AG09309 (cell line): Measurements from ENCODE around the gene OBP2A.

Experiments
- DNase-seq: peaks from one replicate; pipeline ENCODE4 v3.0.0-alpha.2; 2010; ENCODE audit warnings: low read depth
- H3K4me3 ChIP-seq: 2 replicates; pipeline ENCODE4 v1.5.1; 2011; ENCODE audit warnings: mild to moderate bottlenecking, low read depth, low read length, moderate library complexity; ENCODE audit not compliant: control insufficient read depth
- CTCF ChIP-seq: IDR thresholded peaks from 2 replicates; pipeline ENCODE4 v1.5.1; 2011; ENCODE audit warnings: mild to moderate bottlenecking, low read depth, low read length, inconsistent platforms; ENCODE audit not compliant: insufficient read depth, control insufficient read depth; ENCODE audit errors: missing control alignments

Gene OBP2A

DNA sequence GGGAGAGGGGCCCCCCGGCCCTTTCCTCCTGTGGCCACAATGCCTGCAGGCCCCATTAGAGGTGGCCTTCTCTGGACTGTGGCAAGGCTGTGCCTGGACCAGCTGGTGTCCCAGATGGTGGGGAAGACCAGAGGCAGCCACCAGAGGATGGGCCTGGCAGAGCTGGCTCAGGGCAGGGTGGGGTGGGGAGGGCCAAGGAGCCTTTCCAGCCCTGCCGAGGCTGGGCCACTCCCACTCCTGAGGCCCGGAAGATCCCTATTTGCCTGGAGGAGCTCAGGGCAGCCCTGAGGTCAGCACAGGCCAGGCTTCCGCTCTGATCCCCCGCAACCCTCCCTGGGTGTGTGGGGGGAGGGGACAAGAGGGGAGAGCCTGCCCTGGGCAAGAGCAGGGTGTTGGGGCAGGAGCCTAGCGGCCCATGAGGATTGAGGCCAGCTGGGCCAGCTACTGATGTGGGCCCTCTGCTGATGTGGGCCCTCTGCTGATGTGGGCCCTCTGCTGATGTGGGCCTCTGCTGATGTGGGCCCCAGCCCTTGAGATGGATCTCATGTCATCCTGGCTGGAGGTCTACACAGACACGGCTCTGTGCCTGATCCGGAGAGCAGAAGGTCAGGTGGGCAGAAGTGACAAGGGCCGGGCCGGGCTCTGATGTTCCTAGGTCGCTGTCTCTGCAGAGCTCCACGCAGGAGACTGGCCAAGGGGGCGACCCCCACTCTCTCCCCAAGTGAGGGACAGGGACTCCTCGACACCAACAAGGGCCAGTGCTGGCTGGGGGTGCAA lies 39.4 kb upstream of the OBP2A start:
- H3K4me3 ChIP-seq, result no peak overlapping the region
- DNase-seq, result no peak
- no peak for TF ChIP-seq CTCF

DNA sequence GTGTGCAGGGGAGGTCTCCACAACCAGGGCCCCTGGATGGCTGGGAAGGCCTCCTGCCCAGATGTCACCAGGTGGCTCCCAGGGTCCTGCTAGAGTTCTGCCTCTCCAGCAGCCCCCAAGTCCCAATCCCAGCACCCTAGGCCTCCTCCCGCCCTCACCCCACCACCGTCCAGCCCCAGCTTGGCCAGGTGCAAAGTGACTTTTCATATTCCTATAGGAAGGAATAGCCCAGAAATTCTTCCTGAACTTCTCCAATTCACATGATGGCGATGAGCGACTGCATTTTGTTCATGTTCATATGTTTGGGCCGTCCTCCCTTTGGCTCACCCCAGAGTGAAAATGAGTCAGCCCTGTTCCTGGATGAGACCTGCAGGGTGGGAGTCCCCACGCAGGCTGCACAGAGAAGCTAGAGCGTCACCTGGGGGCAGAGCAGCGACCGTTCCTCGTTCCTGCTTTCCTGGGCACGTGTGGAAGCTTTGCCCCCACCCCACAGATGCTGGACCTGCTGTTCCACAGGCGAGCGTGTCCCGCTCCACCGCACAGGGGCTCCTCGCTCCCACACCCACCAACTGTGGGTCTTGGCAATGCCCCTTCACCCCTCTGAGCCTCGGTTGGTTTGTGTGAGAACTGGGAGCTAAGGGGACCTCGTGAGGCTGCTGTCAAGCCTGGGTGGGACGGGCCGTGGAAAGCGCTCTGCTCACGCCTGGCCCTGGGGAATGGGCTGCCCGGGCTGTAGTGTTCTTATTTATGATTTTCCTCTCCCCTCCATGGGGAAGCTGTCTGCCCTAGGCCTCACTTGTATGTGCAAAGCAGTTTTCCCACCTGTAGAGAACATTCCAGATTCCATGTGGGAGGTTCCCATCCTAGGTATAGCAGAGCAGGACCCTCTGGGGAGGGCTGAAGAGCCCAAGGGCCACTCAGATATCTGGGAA lies 38.6 kb upstream of the OBP2A start:
- DNase-seq, result no peak
- no peak overlapping the region for H3K4me3 ChIP-seq
- no peak for TF ChIP-seq CTCF

DNA sequence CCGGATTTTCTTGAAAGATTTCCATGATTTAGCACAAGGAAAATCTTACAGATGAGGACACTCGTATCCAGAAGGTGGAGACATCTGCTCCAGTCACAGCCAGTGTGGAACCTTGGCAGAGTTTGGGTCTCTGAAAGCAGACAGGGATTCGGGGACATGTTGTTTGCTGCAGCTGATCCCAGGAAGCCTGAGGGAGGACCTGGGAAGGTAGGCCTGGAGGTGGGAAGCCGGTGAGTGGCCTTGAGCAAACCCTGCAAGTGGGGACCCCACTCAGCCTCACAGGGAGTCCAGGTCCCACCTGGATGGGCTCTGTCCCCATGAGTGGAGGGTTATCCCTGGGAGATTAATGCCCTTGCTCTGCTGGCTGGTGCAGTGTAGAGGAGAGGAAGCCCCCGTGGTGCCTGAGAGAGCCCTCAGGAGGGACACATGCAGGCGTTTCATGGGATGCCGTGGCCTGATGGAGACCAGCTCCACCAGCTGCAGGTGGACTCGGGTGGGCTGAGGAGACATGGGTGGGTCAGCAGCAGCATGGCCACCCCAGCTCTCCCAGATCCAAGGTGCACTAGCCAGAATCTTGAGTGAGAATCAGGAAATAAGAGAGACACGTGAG lies 37.6 kb upstream of the OBP2A start:
- no peak for DNase-seq
- no peak overlapping the region for H3K4me3 ChIP-seq
- TF ChIP-seq CTCF, result no peak

DNA sequence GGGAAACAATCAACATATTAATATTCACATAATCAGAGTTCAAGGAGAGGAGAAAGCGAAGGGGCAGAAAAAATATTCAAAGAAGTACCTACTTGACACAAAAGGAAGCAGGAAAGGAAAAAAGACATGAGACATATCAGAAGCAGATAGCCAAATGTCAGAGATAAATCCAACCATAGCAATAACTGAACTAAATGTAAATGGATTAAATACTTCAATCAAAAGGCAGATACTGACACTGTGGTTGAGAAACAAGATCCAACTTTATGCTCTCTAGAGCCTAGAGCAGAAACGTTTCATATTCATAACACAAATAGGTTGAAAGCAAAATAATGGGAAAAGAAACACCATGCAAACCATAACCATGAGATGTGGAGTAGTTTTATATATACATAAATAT lies 36.5 kb upstream of the OBP2A start:
- no peak overlapping the region for H3K4me3 ChIP-seq
- no peak for DNase-seq
- no peak for TF ChIP-seq CTCF

DNA sequence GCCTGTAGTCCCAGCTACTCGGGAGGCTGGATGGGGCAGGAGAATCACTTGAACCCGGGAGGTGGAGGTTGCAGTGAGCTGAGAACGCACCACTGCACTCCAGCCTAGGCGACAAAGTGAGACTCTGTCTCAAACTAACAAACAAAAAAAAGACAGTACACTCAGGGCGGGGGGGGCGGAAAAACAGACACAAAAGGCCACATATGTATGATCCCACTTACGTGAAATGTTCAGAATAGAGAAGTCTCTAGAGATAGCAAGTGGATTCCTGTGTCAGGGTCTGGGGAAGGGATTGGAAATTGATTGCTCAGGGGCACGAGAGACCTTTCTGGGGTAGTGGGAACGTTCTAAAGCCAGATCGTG lies 33.7 kb upstream of the OBP2A start:
- no peak for DNase-seq
- H3K4me3 ChIP-seq, result no peak overlapping the region
- TF ChIP-seq CTCF, result no peak

DNA sequence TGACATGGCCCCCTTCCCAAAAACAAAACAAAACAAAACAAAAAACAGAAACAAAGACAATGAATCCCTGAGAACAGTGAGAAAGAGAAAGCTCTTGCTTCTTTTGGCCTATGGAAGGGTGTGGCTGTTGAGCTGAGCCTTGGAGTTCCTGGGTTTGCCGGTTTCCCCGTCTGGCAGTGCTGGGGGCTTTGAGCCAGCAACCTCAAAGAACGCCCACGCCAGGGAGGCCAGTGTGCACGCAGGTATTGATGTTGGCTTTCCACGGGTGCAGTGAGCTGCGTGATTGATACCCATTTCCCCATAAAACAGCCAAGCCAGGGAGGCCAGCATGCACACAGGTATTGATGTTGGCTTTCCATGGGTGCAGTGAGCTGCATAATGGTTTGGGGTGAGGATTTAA lies 33.0 kb upstream of the OBP2A start:
- no peak for DNase-seq
- no peak for TF ChIP-seq CTCF

More for the DNA sequence above, 33.0 kb upstream of the OBP2A start:
- no peak overlapping the region for H3K4me3 ChIP-seq
